GM15510 (cell line): ENCODE results near the gene PHF12.

Experiments used
- POLR2A ChIP-seq: IDR thresholded peaks from 3 replicates; pipeline ENCODE4 v1.6.1; 2011; ENCODE audit warnings: borderline replicate concordance; ENCODE audit not compliant: insufficient read length; ENCODE audit errors: extremely low read depth

PHF12 gene

DNA sequence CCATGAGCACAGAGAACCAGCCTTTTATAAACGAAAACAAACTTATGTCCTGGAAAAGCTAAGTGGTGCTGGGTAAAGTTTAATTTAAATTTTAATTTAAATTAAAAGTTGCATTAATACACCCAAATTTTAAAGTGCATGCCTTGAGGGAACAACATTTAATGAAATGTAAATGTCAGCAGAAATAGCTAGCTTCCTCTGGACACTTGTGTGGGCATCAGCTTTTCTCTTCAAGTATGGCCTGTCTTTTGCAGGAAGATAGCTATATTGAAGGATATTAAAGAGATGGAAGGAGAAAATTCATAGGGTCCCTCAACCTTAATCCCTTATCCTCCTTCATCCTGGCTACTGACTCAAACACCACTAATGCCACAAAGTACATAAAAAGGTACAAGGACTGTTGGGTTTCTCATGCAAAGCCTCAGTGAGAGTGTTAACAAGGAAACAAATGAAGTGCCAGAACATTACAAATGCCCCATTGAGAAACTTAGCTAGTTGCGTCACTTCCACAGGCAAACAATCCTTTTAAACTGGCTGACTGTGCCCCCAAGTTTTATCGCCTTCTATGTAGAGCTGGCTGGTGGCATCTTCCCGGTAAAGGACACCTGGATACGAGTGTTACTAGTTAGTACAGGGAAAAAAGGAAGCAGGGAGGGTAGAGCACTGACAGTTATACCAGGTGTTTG is 14.1 kb downstream of the PHF12 start:
- TF ChIP-seq POLR2A, result no peak

- no peak for TF ChIP-seq POLR2A
These were observed 15.4 kb downstream of the PHF12 start for GRCh38 chr17:28935744-28936460.

GRCh38 chr17:28929787-28930186 is 21.5 kb downstream of the PHF12 start:
- TF ChIP-seq POLR2A, result no peak

GRCh38 chr17:28928061-28928460 is 23.3 kb downstream of the PHF12 start:
- TF ChIP-seq POLR2A, result no peak

- TF ChIP-seq POLR2A, result no peak
These were observed 24.5 kb downstream of the PHF12 start for GRCh38 chr17:28926786-28927185.

DNA sequence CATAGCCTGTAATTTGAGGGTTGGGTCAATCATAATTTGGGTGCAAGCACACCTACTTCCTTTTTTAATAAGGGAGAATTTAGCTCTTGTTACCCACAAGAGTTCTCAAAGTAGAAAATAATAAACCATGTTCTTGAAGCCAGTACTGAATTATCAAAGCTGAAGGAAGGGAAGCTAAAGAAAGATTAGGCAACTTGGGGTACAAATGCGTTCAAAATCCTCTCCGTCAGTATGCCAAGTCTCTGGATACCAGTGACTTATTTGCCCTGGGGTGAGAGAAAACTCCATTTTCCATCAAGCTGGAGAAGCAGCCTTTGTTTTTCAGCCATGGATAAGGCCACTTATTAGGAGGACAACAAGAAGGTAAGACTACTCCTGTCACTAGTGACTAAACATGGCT is 25.0 kb downstream of the PHF12 start:
- TF ChIP-seq POLR2A, result no peak

GRCh38 chr17:28925912-28926365 is 25.4 kb downstream of the PHF12 start:
- TF ChIP-seq POLR2A, result no peak

DNA sequence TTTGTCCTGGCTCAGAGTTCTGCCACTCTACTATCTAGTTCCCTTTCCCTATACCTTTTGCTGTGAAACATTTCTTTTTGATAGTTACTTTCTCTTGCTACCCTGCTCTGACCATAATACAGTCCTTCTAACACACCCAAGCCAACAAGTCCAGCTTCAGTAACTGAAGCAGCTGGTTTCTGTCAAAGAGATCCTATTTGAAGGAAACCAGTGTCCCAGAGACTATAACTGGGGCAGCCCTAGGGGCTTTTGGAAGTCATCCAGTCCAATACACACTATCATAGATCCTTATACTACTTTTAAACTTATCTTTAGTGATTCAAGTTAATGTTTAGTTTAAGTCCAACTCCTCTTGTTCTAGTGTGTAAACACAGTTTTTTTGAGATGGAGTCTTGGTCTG is 31.1 kb downstream of the PHF12 start:
- no peak for TF ChIP-seq POLR2A

GRCh38 chr17:28918295-28918694 is 33.0 kb downstream of the PHF12 start:
- TF ChIP-seq POLR2A, result no peak

DNA sequence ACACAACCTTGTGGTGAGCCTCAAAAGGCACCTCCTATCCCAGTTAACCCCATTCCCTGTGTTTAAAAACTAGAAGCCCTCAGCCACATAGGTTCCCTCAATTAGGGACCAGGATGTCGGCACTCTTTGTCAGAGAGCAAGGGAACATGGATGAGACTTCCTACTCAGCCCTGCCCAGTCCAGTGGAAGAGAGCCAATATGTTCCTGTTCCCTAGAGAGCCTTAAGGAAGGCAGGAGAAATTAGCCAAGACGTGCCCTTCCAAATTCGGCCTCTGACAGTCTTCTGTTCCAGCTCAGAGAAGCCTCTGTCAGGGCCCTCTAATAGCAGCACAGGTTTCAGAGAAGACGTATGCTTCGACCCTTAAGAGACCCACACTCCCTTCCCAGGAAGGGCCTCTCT is 33.9 kb downstream of the PHF12 start:
- no peak for TF ChIP-seq POLR2A

GRCh38 chr17:28917029-28917428 is 34.3 kb downstream of the PHF12 start:
- TF ChIP-seq POLR2A, result no peak

- TF ChIP-seq POLR2A, result no peak
These were observed 34.9 kb downstream of the PHF12 start for GRCh38 chr17:28916302-28916934.

DNA sequence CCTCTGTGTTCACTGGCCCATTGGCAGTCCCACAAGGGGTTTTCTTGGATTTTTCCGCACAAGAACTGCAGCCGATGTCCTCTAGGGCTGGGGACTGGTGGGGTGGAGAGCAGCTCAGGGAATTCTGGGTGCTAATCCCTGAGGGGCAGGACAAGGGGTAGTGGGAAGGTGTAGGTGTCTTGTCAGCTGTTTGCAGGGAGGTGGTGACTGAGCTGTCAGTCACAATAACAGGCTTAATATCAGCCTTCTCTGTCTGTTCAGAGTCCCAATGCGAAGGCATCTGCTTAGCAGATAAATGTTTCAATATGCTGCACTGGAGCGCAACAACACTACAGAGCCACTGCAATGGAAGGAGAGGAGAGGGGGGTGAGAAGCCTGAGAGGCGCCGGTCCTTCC is 38.4 kb downstream of the PHF12 start:
- TF ChIP-seq POLR2A, result no peak

GRCh38 chr17:28912281-28912937 is 38.9 kb downstream of the PHF12 start:
- no peak for TF ChIP-seq POLR2A

DNA sequence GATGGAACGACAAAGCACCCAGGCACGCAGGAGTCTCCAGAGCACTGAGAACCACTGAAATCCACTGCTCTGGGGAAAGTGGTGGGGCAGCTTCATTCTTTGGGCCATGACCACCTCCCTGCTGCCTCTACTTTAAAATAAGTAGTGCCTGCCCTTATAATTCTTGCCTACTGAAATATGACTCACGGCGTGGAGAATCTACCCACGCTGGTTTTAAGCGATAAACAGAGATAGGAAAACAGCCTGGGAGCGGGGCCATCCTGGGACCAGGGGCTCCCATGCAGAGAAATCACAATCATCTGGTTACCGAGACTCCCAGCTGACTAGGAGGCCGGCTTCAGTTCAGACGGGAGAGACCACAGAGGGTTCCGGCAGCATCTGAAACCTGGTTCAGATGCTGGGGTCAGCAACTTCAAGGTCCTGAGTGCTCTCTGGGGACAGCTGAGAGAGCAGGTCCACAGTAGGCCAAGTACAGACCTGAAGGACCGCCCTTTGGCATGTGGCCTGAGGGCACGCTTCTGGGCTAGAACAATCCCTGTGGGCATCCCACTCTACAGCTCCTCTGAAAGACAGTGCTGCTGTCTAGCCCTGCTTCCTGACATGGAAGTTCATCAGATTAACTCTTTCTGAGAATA is 39.8 kb downstream of the PHF12 start:
- TF ChIP-seq POLR2A, result no peak
